DMS79 (cell line): ENCODE results near the gene TM9SF3.

Source experiments
- DNase-seq: peaks from one replicate; lab custom pipeline; 2025; lab: John Stamatoyannopoulos, UW

Gene TM9SF3

GRCh38 chr10:96511044-96511945 lies 75.5 kb downstream of the TM9SF3 start:
- DNase-seq: no peak

DNA sequence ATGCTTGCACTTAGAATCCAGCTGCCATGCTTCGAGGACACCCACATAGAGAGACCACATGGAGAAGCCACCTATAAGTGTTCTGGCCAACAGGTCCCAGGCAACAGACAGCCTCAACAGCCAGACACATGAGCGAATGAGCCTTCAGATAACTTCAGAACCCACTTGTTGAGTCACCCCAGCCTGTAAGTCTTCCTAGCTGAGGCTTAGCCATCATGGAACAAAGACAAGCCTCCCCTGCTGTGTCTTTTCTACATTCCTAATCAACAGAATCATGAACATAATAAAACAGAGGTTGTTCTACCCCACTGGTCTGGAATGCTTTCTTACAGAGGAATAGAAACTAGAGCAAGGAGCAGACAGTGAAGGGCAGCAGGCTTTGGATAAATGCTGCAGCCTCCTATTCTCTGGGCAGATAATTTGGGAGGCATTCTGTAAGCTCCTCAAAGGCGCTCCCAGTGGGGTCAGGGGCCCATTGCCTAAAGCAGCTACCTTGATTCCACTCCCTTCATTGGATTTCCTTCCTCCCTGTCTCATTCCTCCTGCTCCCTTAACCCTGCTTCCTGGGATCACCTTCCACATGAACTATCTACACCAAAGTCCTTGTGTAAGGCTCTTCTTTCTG lies 77.7 kb downstream of the TM9SF3 start:
- no peak for DNase-seq

DNA sequence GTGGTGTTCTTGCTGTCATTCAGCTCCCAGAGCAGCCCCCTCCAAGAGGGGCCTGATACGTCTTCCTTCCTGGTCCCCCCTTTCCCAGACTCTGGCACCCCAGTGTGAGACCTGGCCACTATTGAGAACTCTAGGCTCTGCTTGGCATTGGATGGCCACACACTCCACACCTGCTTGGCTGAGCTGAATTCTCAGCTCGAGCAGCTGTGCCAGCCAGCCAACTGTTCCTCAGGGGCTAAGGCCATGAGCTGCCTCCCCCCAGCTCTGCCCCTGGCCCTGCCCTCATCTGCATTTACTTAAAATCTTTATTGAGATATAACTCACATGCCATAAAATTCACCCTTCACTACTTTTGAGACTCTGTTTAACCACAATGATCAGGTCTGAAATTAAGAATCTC lies 79.8 kb downstream of the TM9SF3 start:
- DNase-seq: no peak

- peak; percentile 82 for DNase-seq
Measured at GRCh38 chr10:96505150-96506136, 81.4 kb downstream of the TM9SF3 start.

DNA sequence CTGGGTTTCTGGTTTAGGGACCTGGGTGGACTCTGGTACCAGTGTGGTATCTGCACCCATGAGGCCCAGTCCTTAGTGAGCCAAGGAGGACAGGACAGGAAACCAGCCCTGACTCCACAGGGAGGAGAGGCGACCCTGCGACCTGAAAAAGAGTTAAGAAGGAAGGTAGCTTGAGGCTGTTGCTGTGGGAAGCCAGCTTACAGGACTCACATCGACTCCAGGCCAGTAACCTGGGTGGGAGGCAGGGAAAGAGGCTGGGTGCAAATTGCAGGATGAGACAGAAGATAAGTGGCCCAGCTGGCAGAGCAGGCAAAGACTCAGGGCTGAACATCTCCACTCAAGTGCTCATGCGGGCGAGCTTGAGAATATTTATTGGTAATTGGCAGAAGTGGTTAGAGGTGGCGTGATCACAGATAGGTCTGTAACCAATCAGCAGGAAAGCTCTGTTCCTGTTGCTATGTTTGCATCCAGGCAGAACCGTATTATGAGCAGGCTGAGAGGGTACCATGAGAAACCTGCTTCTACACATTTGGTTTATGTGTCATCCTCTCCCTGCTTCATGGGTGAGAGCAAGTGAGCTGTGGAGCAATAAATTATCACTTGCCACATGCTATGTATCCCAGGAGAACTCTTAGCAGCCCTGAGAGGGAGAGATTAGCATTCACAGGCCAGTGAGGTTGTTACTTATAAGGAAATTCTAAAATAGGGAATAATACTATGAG lies 84.1 kb downstream of the TM9SF3 start:
- peak; percentile 89 for DNase-seq

- no peak for DNase-seq
Measured at GRCh38 chr10:96501985-96502384, 84.8 kb downstream of the TM9SF3 start.

DNA sequence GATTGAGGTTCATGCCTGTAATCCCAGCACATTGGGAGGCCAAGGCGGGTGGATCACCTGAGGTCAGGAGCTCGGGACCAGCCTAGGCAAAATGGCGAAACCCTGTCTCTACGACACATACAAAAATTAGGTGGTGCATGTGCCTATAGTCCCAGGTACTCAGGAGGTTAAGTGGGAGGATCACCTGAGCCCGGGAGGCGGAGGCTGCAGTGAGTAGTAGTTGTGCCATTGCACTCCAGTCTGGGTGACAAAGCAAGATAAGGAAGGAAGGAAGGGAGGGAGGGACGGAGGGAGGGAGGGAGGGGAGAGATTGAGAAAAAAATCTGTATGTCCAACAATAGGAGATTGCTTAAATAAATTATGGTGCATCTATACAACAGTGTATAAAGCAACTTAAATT lies 86.3 kb downstream of the TM9SF3 start:
- DNase-seq: no peak

GRCh38 chr10:96500050-96500449 lies 86.8 kb downstream of the TM9SF3 start:
- DNase-seq: no peak

DNA sequence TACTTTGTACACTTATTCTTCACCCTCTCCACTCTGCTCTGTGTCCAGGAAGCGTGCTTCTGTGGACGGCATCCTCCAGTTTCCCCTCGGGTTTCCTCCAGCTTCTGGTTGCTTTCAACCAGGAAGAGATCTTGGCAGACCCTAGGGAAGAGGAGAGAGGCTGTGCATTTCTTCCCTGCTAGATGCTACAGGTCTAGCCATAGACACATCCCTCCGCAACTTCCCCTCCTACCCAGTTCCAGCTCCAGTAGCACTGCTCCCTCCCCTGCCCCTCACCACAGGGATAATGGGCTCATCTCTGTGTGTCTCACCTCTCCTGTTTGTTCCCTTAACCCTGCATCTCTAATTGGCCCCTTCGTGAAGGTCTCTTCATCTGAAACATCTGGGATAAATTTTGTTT lies 89.4 kb downstream of the TM9SF3 start:
- no peak for DNase-seq

- DNase-seq: no peak
Measured at GRCh38 chr10:96496281-96496925, 90.4 kb downstream of the TM9SF3 start.

DNA sequence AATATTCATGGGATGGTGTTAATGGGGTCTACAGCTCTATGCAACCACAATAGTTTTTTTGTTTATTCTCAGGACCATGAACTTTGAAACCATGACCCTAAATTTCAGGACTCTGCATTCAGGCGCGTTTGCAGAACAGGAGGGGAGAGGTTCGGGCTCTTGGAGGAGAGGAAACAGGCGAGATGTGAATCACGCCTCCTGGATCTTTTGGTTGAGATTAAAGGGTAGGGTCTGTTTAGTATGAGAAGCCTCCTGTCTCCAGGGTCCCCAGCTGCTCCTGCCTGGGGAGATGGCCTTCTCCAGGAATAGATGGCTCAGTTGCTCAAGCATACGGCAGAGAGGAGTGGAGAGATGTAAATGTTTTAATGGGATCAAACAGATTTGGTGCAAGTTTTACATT lies 91.3 kb downstream of the TM9SF3 start:
- DNase-seq: no peak

GRCh38 chr10:96494694-96495093 lies 92.1 kb downstream of the TM9SF3 start:
- no peak for DNase-seq

DNA sequence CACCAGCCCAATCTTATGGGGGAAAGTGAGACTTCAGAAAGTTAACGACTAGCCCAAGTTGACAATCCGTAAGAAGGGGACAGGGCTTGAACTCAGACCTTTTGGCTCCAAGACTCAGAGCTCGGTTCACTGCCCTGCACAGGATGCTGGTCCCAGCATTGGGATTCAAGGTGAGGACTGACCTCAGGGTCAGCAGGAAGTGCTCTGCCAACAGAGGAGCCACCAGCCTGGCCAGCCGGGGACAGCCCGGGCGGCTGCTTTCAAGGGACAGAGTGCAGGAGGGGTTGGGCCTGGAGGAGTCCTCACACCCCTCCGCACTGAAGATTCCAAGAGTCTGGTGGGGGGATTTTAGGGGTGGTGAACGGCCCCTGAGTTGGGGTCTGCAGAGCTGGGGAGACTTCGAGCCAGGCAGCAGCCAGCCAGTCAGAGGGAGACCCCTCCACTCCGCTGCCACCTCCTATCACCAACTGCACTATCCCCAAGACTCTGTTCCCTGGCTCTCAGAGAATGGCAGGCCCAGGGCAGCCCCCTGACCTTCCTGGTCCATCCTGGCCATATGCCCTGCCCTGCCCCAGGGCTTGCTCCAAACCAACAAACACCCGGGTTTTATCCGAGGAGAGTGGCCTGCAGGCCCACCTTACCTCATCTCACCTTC lies 92.8 kb downstream of the TM9SF3 start:
- DNase-seq: no peak

GRCh38 chr10:96493254-96493653 lies 93.6 kb downstream of the TM9SF3 start:
- DNase-seq: no peak

- no peak for DNase-seq
Measured at GRCh38 chr10:96491303-96491702, 95.5 kb downstream of the TM9SF3 start.

DNA sequence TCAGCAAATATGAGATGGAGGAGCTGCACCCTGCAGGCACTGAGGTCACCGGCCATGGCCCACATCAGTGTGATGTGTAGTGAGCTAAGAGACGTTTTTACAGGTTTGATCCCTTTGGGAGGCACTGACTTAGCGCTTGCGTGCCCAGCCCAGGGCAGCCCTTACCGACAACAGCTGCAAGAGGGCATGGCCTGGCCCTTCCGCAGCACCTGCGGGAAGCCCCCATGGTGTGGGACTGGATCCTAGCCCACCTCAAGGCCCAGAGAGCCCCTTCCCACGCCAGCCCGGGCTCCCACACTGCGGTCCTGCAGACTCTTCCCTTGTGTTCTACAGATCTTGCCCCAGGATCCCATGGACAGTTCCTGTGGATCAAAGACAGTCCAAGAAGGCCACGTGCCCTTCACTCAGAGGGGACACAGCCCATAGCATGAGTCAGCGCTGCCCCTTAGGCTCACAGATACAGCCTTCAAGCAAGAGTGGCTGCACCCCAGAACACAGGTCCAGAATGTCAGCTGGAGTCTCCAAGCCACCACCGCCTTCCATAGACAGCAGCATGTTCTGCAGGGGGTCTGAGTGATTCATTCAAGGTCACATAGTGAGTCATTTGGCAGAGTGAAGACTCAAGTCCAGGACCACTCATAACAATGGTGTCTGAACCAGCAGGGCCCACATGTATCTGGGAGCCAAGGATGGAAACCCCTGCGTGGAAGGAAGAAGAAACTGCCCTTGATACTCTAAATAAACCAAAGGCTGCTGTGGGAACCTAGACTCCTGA lies 98.5 kb downstream of the TM9SF3 start:
- no peak for DNase-seq

GRCh38 chr10:96482815-96483588 lies 103.8 kb downstream of the TM9SF3 start:
- no peak for DNase-seq

DNA sequence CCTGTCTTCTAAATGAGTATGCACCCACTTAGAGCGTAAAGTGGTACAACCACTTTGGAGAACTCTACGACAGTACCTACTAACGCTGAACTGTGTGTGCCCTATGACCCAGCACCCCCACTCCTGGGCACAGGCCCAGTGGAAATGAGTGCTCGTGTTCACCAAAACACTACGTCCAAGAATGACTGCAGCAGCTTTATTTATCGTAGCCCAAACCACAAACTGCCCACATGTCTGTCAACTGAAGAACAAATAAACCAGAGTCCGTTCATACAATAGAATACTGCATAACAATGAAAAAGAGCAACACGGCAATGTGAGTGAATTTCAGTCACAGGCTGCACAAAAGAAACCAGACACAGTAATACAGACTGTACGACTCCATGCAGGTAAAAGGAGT lies 108.5 kb downstream of the TM9SF3 start:
- DNase-seq: no peak

- DNase-seq: no peak
Measured at GRCh38 chr10:96473866-96474265, 112.9 kb downstream of the TM9SF3 start.
